ENCODE results near the gene CLASP1.

CLASP1 gene

GRCh38 chr2:121532347-121532766, 116.9 kb downstream of the CLASP1 start:
- Histone ChIP-seq H3K27ac (peak overlapping the region in 1 of 2 donors; percentile 98), H3K36me3 (no peaks in the 10 kb centered on the region), H3K4me1 (peaks cover 0 to 67% (median 29%) of the 10 kb centered on the region in 4 donors), H3K27me3 (no peaks in the 10 kb centered on the region), H3K4me3 (no peak overlapping the region), H3K9me3 (no peaks in the 10 kb centered on the region)
- DNase-seq = no peak
- TF ChIP-seq, protein P1, sequence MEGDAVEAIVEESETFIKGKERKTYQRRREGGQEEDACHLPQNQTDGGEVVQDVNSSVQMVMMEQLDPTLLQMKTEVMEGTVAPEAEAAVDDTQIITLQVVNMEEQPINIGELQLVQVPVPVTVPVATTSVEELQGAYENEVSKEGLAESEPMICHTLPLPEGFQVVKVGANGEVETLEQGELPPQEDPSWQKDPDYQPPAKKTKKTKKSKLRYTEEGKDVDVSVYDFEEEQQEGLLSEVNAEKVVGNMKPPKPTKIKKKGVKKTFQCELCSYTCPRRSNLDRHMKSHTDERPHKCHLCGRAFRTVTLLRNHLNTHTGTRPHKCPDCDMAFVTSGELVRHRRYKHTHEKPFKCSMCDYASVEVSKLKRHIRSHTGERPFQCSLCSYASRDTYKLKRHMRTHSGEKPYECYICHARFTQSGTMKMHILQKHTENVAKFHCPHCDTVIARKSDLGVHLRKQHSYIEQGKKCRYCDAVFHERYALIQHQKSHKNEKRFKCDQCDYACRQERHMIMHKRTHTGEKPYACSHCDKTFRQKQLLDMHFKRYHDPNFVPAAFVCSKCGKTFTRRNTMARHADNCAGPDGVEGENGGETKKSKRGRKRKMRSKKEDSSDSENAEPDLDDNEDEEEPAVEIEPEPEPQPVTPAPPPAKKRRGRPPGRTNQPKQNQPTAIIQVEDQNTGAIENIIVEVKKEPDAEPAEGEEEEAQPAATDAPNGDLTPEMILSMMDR (IDR thresholded peaks at IDR 0.05) = no peak
- intact Hi-C loops (cut with DNase I; ENCODE audit: low total_unique reads) = loop anchor here (5.0 kb wide), 2 partner anchors 185 to 205 kb away; partner anchors contain the start of gene NIFK

DNA sequence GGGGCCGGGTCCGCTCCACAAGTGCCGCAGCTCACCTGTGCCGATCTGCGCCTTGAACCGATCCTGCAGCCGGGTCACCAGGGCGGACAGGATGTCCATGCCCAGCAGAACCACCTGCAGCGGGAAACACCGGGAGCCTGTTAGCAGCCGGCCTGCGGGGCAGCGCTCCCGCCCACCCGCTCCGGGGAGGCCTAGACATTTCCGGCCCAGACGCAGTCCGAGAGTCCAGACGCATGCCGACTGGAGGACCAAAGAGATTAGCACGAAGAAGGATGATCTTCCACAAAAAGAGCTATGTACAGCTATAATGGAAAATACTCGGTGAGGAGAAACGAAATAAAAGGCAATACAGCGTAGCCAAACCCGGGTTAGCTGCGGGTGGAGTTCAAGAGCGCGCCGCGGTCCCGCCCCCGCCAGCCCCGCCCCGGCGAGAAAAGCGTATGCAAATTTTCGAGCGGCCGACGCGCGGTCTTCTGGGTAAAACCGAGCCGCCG, 119.0 kb downstream of the CLASP1 start:
- Histone ChIP-seq H3K9me3 (no peaks in the 10 kb centered on the region), H3K36me3 (peaks cover under 1 to 4% (median 1%) of the 10 kb centered on the region in 3 donors), H3K4me3 (peak overlapping the region; percentile 66 to 74), H3K27ac (peak overlapping the region; percentile 85 to 98), H3K27me3 (no peaks in the 10 kb centered on the region), H3K4me1 (peaks cover 0 to 67% (median 37%) of the 10 kb centered on the region in 4 donors)
- intact Hi-C loops (cut with DNase I; ENCODE audit: low total_unique reads) = loop anchor here (2.0 to 5.0 kb wide), 3 partner anchors 119 to 207 kb away; partner anchors contain the start of genes CLASP1 and NIFK
- peak; percentile 75 to 87 for DNase-seq
- TF ChIP-seq, protein P1 (IDR thresholded peaks at IDR 0.05) = no peak

GRCh38 chr2:121529439-121530211, 119.6 kb downstream of the CLASP1 start:
- DNase-seq = peak; percentile 29 to 80
- TF ChIP-seq, protein P1 (IDR thresholded peaks at IDR 0.05) = no peak
- Histone ChIP-seq H3K36me3 (peaks cover 6 to 7% (median 6%) of the 10 kb centered on the region in 3 donors), H3K27me3 (no peaks in the 10 kb centered on the region), H3K4me3 (peak overlapping the region; percentile 66 to 74), H3K27ac (peak overlapping the region; percentile 85 to 98), H3K4me1 (peaks cover 0 to 63% (median 37%) of the 10 kb centered on the region in 4 donors), H3K9me3 (no peaks in the 10 kb centered on the region)
- intact Hi-C loops (cut with DNase I; ENCODE audit: low total_unique reads) = loop anchor here (2.0 to 5.0 kb wide), 3 partner anchors 119 to 208 kb away; partner anchors contain the start of genes CLASP1 and NIFK

DNA sequence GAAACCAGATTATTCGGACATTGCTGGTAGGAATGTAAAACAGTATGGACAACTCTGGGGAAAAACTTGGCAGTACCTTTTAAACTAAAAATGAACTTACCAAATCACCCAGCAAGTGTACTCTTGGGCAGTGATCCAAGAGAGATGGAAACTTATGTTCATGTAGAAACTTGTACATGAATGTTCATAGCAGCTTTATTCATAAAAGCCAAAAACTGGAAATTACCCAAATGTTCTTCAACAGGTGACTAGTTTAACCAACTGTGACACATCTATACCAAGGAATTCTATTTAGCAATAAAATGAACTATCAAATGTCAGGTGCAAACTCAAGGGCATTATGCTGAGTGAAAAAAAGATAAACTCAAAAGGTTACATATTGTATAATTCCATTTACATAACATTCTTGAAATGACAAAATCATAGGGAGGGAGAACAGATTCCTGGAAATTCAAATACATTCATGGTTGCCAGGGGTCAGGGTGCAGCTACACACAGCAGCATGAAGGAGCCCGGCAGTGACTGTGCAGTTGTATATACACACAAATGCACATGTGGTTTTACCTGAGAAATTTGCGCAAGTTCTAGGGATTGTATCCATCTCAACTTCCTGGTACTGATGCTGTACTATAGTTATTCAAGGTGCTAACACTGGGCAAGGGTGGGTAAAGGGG, 122.1 kb downstream of the CLASP1 start:
- TF ChIP-seq, protein P1 (IDR thresholded peaks at IDR 0.05) = no peak
- H3K27me3 ChIP-seq = no peaks in the 10 kb centered on the region
- no peak overlapping the region for H3K4me3 ChIP-seq
- DNase-seq = no peak
- H3K27ac ChIP-seq = no peak overlapping the region
- H3K9me3 ChIP-seq = no peaks in the 10 kb centered on the region
- intact Hi-C loops (cut with DNase I; ENCODE audit: low total_unique reads) = no loop called here
- H3K36me3 ChIP-seq = peaks cover 9 to 21% (median 9%) of the 10 kb centered on the region in 3 donors
- H3K4me1 ChIP-seq = peaks cover 0 to 46% (median 33%) of the 10 kb centered on the region in 4 donors

DNA sequence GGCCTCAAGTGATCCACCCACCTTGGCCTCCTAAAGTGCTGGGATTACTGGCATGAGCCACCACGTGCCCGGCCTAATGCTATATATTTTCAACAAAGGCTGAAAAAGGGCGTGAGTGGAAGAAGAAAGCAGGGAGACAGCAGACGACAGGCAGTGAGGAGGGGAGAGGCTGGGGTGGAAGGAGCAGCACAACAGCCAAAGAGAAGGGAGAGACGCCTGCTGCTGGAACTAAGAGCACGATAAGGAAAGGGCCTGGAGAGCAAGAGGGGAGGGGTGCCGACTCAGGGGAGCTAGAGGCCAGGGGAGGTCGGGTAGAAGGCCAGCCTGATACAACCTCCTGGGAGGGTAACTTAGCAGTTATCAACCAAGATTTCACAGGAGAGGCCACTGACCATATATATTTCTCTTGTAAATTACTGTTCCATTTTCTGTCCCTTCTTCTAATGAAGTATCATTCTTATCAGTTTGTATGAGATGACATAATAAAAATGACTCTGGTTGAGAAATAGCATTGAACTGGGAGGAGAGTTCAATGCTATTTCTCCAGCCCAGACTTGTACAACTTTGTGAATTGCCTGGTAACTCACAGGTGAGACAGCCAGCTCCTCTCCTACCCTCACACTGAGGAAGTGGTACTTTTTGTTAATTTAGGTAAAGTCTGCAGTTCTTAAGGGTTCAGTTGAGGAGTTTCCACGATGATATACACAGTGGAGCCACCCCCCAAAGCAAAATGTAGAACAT, 124.4 kb downstream of the CLASP1 start:
- intact Hi-C loops (cut with DNase I; ENCODE audit: low total_unique reads) = no loop called here
- Histone ChIP-seq H3K27ac (no peak overlapping the region), H3K9me3 (no peaks in the 10 kb centered on the region), H3K36me3 (peaks cover 18 to 43% (median 24%) of the 10 kb centered on the region in 3 donors), H3K4me1 (peaks cover 0 to 46% (median 29%) of the 10 kb centered on the region in 4 donors), H3K27me3 (no peaks in the 10 kb centered on the region), H3K4me3 (no peak overlapping the region)
- DNase-seq = no peak
- TF ChIP-seq, protein P1 (IDR thresholded peaks at IDR 0.05) = no peak
